NOMO-1 treated with dmso at 0.1 percent for 144 hours (cell line): Measurements from ENCODE around the gene PBXIP1.
"Not testable (repeated sequence)": the region's sequence is repeated elsewhere in the genome, so short reads cannot be mapped to it uniquely, and the experiment has no call there.

Experiments
- DNase-seq: peaks from one replicate; lab custom pipeline; 2025; ENCODE audit not compliant: unreplicated experiment; lab: John Stamatoyannopoulos, UW

Gene PBXIP1

DNA sequence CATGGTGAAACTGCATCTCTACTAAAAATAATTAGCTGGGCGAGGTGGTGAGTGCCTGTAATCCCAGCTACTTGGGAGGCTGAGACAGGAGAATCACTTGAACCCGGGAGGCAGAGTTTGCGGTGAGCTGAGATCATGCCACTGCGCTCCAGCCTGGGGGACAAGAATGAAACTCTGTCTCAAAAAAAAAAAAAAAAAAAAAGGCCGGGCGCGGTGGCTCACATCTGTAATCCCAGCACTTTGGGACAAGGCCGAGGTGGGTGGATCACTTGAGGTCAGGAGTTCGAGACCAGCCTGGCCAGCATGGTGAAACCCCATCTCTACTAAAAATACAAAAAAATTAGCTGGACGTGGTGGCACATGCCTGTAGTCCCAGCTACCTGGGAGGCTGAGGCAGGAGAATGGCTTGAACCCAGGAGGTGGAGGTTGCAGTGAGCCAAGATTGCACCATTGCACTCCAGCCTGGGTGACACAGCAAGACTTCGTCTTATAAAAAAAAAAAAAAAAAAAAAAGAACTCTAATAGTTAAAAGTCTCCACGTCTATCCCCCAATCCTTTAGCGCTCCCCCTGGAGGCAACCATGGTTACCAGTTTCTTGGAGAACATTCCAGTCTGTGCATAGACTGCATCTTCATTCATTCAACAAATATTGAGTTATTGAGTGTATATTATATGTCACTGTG, 39.5 kb upstream of the PBXIP1 start:
- not testable (repeated sequence) for DNase-seq

DNA sequence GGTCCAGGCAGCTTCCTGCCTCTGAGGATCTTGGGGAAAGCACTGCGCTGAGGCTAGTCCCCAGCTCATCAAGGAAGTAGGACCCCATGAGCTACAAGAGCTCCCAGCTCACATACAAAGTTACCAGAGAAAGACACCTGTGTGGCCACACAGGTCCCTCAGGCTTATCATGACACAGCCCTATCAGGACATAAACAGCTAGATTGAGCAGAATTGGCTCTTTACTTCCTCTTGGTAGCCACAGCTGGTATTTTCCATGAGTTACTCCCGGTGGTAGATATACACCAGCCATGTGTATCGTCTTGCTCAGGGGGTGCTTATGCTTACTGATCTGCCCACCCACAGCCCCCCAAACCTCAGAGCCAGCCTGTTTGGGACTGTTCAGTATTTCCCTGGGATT, 38.7 kb upstream of the PBXIP1 start:
- DNase-seq = no peak

DNA sequence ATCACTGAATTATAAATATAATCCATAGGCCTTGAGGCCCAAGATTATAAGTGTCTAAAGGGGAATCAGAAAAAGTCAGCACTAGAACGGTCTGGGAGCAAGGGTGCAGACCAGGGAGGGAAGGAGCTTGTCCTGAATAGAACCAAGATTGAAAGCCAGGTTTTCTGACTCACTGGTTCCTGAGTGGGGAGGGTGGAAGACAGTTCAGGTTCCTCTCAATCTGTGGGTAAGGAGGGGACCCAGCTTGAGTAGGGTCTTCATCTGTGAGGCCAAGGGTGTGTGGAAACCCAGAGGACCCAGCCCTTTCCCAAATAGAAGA, 38.3 kb upstream of the PBXIP1 start:
- no peak for DNase-seq

DNA sequence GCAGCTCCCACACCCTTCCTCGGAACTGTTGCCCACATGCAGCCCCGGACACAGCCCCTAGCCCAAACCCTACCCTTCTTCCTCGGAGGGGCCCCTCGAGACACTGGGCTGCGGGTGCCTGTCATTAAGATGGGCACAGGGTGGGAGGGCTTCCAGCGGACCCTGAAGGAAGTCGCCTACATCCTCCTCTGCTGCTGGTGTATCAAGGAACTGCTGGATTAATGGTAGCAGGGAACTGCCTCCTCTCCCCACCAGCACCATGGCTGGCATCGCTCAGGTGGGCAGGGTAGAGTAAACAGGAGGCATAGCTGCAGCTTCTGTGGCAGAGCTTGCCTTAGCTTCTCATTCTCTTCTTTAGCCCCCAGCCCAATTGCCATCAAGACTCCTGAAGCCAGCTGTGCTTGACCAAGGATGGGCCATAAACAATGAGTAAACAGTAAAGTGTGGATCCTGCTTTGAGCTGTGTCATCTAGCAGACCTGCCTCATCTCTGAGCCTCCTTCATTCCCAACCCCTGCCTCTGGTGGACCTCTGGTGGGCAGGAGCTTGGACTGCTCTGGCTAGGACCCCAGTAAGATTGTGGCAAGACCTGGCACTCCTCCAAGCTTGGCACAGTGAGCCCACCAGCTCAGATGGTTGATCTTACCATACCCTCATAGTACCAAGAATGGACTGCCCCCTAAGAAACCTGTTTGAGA, 37.8 kb upstream of the PBXIP1 start, which contains the start of gene LENEP:
Gene LENEP, plus strand, starts transcription at position 15 of the 697 bp plus-strand sequence. Its CDS starts 22 bp downstream, at position 37.
- DNase-seq = no peak

DNA sequence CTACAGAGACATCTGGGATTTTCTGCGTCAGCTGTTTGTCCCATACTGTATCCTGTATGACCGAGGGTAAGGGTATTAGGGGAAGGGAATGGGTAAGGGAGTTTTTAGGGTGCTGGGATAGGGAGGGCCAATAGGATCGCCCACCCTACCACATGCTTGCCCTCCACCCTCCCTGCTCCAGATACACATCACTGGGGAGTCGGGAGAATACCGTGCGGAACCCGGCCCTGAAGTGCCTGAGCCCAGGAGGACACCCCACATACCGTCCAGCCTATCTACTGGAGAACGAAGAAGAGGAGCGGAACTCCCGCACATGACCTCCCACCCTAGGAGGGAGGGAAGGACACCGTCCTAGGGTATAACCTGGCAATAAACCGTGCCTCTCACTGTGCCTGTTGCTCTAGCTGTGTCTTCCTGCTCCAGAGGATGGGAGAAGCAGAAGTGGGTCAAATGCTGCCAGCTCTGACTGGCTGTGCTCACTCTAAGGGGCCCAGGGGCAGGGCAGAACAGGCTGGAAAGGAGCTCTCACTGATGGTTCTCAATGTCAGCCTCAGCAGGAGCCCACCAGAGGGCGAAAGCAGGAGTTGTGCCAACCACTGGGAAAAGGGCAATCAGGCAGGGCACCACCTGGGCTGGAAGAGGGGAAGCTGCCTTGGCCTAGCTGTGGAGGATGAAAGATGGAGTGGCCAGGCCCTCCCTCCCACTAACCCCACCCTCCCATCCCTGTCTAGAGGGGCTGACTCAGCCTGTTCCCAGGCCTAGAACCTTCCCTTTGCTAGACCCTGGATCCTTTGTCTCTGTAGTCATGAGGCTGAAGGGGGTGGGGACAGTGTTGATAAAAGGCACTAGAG, 37.0 kb upstream of the PBXIP1 start:
- DNase-seq = no peak

DNA sequence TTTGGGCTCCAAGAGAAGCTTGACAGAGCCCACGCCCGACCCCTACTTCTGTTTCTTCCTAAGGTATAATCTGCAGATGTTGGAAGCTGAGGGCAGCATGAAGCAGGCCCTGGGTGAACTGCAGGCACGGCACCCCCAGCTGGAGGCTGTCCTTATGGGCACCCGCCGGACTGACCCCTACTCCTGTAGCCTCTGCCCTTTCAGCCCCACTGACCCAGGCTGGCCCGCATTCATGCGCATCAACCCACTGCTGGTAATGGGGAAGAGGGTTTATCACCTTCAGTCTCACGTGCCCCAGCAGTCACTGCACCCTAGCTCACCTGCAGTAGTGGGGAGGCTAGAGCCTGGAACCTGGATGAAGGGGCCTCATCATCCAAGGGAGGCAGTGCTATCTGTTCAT, 34.4 kb upstream of the PBXIP1 start:
- DNase-seq = no peak

DNA sequence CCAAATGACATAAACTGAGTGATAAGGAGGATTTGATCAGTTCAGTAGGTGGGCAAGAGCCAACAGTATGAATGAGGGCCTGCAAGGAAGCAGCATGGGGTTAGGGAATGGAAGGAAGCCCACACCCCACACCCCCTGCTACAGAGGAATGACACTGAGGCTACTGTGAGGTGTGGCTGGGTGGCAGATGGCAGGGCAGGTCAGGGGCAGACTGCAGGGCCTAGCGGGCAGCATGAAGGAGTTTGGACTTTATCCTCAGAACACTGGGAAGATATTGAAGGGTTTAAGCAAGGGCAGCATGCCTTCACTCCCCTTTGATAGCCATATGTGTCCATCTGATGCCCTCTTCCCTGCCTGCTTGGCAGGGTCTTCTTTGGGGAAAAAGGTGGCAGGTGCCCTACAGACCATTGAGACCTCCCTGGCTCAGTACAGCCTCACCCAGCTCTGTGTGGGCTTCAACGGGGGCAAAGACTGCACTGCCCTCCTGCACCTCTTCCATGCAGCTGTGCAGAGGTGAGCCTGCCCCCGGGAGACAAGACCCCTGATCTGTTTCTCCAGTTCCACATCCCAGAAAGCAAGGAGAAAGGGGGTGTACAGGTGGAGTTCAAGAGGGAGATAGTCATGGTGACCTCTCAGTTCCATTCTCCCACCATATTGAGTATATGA, 33.4 kb upstream of the PBXIP1 start:
- no peak for DNase-seq

DNA sequence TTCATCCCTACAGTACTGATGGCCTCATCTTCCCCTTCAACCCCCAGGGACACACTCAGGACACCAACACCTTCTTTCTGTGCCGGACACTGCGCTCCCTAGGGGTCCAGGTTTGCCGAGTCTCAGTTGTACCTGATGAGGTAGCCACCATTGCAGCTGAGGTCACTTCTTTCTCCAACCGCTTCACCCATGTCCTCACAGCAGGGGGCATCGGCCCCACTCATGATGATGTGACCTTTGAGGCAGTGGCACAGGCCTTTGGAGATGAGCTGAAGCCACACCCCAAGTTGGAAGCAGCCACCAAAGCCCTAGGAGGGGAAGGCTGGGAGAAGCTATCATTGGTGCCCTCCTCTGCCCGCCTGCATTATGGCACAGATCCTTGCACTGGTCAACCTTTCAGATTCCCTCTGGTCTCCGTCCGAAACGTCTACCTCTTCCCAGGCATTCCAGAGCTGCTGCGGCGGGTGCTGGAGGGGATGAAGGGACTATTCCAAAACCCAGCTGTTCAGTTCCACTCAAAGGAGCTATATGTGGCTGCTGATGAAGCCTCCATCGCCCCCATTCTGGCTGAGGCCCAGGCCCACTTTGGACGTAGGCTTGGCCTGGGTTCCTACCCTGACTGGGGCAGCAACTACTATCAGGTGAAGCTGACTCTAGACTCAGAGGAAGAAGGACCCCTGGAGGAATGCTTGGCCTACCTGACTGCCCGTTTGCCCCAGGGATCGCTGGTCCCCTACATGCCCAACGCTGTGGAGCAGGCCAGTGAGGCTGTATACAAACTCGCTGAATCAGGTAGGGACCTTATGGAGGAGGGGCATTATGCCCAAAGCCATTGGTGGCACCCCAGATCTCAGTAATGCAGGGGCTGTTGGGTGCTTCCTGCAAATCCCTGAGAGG, 32.4 kb upstream of the PBXIP1 start:
- DNase-seq = no peak

DNA sequence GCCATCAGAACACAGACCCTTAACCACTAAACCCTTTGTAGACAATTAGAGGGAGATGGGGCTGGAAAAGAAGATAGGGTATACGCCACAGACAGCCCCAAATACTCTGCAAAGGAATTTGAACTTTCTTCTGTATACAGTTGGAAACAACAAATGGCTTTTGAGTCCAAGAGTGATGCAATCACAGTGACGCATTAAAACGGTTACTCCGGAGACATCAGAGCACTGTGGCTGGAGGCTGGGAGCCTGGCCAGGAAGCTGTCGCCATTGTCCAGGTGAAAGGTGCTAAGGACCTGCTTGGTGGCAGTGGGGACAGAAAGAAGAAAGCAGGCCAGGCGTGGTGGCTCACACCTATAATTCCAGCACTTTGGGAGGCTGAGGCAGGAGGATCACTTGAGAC, 31.4 kb upstream of the PBXIP1 start:
- no peak for DNase-seq

DNA sequence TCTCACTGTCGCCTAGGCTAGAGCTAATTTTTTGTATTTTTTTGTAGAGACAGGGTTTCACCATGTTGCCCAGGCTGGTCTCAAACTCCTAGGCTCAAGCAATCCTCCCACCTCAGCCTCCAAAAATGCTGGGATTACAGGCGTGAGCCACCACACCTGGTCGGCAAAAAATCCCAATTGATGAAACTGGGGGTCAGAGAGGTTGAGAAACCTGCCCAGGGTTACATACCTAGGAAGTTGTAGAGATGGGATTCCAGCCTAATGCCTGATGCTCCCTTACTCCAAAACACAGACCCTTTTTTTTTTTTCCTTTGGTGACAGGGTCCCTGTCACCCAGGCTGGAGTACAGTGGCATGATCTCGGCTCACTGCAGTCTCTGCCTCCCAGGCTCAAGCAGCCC, 30.8 kb upstream of the PBXIP1 start:
- not testable (repeated sequence) for DNase-seq

DNA sequence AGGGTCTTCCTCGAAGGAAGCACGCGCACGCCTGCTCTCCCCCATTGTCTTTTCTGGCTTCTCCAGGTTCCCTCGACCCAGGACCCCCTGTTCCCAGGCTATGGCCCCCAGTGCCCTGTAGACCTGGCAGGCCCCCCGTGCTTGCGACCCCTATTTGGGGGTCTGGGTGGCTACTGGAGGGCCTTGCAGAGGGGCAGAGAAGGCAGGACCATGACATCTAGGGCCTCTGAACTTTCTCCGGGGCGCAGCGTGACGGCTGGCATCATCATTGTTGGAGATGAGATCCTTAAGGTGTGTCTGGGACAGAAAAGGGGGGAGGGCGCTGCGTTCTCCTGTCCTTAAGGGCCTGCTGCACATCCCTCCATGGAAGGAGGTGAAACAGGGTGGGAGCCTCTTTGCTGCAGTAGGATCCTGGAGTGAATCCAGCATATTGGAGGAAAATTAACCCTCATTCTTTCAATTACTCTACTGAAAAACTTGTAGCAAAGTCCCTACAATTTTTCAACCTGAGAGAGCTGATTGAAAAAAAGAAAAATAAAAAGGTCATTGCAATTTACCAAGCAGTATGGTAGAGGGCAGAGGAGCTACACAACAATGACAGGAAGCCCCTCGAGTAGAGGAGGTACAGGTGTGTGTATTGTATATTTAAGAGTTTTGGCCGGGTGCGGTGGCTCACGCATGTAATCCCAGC, 28.0 kb upstream of the PBXIP1 start:
- DNase-seq = no peak

DNA sequence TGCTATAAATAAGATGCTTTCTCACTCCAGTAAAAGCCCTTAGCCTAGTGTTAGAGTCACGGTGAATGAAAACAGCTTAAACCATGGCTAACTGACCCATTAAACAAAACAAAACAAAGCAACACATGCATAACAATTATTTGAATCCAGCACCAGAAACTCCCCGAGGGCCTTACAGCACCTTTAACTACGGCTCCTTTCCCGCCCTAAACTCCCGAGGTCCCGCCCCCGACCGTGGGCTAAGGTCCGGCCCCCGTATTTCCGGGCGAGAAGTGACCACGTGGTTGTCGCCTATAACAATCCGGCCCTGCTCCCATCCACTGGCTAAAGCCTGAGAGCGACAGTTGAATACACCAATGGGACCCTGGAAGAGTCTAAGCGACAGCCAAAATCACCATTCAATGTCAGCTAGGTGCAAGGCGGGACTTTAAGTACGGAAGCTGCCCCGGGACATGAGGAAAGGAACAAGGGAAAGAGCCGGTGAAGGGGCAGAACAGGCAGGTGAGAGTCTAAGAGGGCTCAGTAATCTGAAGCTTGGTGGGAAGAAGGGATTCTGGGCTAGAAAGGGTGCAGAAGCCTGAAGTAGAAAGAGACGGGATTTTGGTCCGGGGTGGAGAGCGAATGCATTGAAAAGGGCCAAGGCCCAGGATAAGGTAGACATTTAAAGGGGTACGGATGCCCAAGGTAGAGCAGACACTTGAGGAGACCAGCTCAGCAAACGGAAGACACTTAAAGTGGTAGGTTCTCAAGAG, 27.2 kb upstream of the PBXIP1 start, which contains the start of gene FLAD1:
Gene FLAD1, plus strand, starts transcription at position 448 of the 752 bp plus-strand sequence. CDS start 351 bp downstream, outside the sequence.
- DNase-seq = peak; percentile 99

DNA sequence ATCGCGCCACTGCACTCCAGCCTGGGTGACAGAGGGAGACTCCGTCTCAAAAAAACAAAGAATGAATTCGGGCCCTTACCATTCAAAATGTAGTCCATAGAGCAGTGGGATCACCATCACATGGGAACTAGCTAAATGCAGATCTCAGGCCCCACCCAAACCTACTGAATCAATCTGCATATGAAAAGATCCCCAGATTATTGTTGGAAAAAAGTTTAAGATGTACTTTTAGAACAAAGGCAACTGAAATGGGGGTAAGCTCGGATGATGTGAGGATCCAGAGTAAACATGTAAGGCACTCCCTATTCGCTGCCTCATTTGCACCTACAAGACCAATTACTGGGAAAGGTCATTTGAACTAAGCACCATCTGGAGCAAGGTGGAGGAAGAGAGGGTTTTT, 26.4 kb upstream of the PBXIP1 start:
- no peak for DNase-seq

DNA sequence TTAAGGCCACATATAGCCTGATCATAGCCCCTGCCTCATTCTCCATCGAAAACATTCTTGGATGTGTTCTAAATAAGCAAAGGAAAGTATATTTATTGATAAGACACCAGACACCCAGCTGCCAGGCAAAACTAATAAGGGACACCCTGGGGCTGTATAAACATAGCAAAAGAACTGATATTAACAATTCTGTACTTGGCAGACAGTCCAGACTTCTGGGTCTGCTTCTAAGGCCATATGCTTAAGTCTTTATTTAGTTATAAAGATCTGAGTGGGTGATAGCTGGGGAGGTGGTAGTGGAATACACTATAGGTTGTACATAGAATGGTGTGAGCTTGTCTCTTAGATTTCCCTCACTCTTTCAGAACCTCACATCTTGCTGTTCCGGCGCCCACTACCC, 22.5 kb upstream of the PBXIP1 start:
- DNase-seq = no peak

DNA sequence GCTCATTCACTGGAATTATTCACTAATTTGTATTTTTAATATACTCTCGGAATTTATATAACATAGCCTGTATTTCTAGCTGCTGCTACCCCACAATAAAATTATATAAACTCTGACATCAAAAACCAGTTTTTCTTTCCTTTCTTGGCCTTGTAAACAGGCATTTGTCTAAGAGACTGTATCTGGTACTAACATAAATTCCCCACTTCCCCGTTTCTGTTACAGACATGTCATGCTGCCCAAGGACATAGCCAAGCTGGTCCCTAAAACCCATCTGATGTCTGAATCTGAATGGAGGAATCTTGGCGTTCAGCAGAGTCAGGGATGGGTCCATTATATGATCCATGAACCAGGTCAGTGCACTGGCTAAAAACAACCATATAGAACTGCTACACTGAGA, 21.9 kb upstream of the PBXIP1 start:
- DNase-seq = not testable (repeated sequence)

DNA sequence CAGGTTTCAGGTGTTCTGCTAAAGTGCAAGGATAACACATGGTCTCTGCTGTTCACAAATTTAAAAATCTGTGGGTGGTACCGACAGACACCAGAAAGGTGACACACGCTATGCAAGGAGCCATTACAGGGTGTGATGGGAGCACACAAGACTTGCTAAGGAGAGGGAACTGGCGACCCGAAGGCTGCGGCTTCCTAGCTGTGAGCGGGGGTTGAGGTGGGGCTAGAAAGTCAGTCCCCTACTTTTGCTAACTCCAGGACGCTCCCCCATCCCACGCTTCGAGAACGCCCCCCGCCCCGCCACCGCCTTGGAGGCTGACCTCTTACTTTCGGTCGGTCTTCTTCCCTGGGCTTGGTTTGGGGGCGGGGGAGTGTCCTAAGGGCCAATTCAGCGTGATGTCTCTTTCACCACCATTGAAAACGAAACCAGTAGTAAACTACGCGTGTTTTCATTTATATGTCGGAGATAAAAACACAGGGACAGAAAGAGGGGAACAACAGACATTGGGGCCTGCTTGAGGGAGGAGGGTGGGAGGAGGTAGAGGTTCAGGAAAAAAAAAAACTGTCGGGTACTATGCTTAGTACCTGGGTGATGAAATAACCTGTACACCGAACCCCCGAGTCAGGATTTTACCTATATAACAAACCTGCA, 19.6 kb upstream of the PBXIP1 start:
- DNase-seq = no peak

DNA sequence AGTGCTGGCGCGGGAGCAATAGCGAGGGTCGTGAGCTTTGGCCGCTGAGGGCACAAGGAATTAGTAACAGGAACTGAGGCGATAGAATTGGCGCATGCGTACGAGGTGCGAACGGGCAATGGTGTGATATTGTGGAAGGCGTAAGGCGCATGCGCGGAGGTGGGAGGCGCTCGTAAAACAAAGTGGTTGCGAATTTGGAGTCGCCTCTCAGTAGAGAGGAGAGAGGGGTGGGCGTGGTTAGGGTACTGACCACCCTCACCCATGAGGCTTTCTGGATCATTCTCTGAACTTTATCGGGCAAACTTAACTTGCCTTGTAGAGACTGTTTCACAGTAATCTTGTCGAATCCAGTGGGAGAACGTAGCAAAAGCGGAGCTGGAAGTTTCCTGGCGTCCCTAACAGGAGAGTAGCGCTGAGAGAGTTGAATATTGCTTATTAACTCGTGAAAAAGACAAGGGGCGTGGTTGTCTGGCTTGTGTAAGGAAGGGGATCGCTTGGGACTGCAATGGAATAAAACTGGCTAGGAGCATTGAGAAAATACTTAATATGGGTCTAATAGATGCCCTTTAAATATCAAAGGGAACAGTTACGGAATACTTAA, 19.0 kb upstream of the PBXIP1 start:
- peak; percentile 95 for DNase-seq
